Psoas muscle (tissue), 8 donors: ENCODE results near the gene NHLRC3. TPM values are rescaled to one million over a fixed set of nuclear protein-coding genes. Genes with fewer than 3 reads are reported as not detected.
A peak's percentile ranks its signal among the peaks of the same experiment; 100 is the strongest.

Experiments
- ATAC-seq, 4 donors: fragments of 200-7000 bp; cut with Tn5 transposase; one replicate each; pipeline ENCODE4 v1.9.1; 2020; ENCODE audit warnings: moderate library complexity in 3 of 4, mild to moderate bottlenecking in 2 of 4
- DNase-seq, 2 donors: peaks; one replicate each; pipeline ENCODE4 v3.0.0-alpha.2; 2020
- H3K27ac ChIP-seq: fragments of 200-600 bp; one replicate; pipeline ENCODE4 v1.8.0; 2022
- H3K27me3 ChIP-seq, 3 donors: fragments of 200-600 bp in 1 of 3; one replicate each; pipeline versions ENCODE4 v1.6.1 to v1.8.0; 2013 to 2022; ENCODE audit warnings: low read length in 2 of 3, mild to moderate bottlenecking in 2 of 3, moderate library complexity in 1 of 3; ENCODE audit not compliant: insufficient read depth in 3 of 3
- H3K36me3 ChIP-seq, 2 donors: fragments of 200-600 bp in 1 of 2; one replicate each; pipeline versions ENCODE4 v1.6.1 to v1.8.0; 2013 to 2022; ENCODE audit warnings: low read depth in 1 of 2, mild to moderate bottlenecking in 1 of 2, moderate library complexity in 1 of 2; ENCODE audit not compliant: insufficient read depth in 1 of 2
- H3K4me1 ChIP-seq: fragments of 200-600 bp; one replicate; pipeline ENCODE4 v1.8.0; 2022
- H3K4me3 ChIP-seq: fragments of 200-600 bp; one replicate; pipeline ENCODE4 v1.8.0; 2022; ENCODE audit warnings: mild to moderate bottlenecking
- H3K9me3 ChIP-seq: fragments of 200-600 bp; one replicate; pipeline ENCODE4 v1.8.0; 2022
- CTCF ChIP-seq: fragments of 200-600 bp; IDR thresholded peaks from one replicate; pipeline ENCODE4 v1.8.0; 2022; ENCODE audit warnings: antibody characterized with exemption
- WGBS, 3 donors: extraction: QIAGEN DNeasy Blood & Tissue Kit; methylation state at CpG; one replicate each; pipeline versions ENCODE4 v1.1.6 to v1.1.7; 2013; 5-methylcytosine and 5-hydroxymethylcytosine counted together
- intact Hi-C, 2 donors: fragments of 100-400 bp; cut with DNase I; formaldehyde crosslinking; loops; one replicate each; pipeline versions ENCODE4 v1.11.0 to v1.14.2; 2022
- polyA plus RNA-seq, 3 donors: library from polyadenylated mRNA; stranded (reverse); fragments of 200-250 nt; gene quantifications; one replicate each; pipeline ENCODE4 v1.2.3, GENCODE V29; 2013
- total RNA-seq, 4 donors: library from RNA; stranded (reverse); fragmentation: NEBNext Ultra II Directional in 2 of 4; extraction: Animal tissue kit (Norgen Biotek cat#: 25700) in 2 of 4; gene quantifications; one replicate each; pipeline versions ENCODE4 v1.2.1 to v1.2.4, GENCODE V29; 2021 to 2023
- donor health status: healthy with polysubstance abuse.
- donor health status: DM: no; HTN: no; CAD: no; lungs with moderate emphysema.
- donor health status: Bipolar disorder and iron deficiency.
- donor health status: healthy.
- donor health status: DM: yes; HTN: yes; CAD: no.
- donor health status: DM: no; HTN: no; CAD: no.
- donor health status: DM: no; HTN: no; CAD: no.
- donor health status: DM: yes; HTN: yes; CAD: no.

The NHLRC3 gene
- total and polyA plus RNA-seq, 7 donors = 3.4 to 10.1 (median 8.0) TPM

DNA sequence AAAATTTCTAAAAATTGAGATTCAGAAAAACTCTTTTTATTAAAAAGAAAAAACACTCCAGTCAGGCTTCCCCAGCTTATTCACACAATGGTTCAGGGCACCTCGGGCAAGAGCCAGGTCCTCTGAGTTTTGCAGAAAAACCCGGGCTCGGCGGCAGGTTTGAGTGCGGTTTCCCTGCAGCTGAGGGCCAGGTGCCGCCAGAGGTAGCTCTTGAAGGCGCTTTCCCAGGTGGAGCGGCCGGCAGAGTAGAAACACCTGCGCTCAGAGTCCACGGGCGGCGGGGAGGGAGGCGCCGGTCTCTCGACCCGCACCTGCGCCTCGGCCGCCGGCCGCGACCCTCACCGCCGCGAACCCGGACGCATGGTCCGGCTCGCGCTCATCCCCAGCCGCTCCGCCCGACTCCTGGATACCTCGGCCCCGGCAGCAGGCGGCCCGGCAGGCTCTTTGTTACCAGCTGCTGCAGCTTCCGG is 811 bp upstream of the NHLRC3 start:
- Histone ChIP-seq H3K27ac (peak overlapping the region; percentile 85), H3K4me3 (peak overlapping the region; percentile 95), H3K27me3 (no peaks in the 10 kb centered on the region), H3K36me3 (peaks cover 0 to 14% of the 10 kb centered on the region in 2 donors), H3K9me3 (no peaks in the 10 kb centered on the region), H3K4me1 (peaks cover 31% of the 10 kb centered on the region)
- ATAC-seq (peak in 1 of 4 donors; percentile 33), DNase-seq (no peak)
- 0% methylated on average over 37 to 39 of the region's 39 CpGs for WGBS, 3 donors
- intact Hi-C loops = loop anchor here in 1 of 2 donors (10.0 kb wide), 1 partner anchor 227 kb away; no protein-coding TSS in a partner anchor
- TF ChIP-seq CTCF = no peak

DNA sequence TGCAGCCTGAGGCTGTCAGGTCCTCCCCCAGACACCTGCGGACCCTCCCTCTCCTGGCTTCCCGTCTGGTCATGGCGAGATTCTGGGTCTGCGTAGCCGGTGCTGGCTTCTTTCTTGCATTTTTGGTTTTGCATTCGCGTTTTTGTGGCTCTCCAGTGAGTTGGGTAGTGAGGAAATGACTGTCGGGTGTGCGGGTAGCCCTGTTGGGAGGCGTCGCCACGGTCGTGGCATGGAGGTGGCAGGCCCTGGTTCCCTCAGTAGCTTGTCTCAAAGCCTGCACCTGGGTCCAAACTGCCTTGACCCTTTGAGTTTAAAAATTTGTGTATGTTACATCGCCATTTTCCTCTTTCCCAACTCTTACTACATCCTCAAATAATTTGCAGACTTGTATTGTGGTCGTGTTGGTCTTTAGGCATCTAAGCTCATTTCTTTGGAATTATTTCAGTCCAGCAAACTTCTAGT is 344 bp downstream of the NHLRC3 start:
- H3K27me3 ChIP-seq = no peaks in the 10 kb centered on the region
- H3K36me3 ChIP-seq = peaks cover 0 to 17% of the 10 kb centered on the region in 2 donors
- no peak for DNase-seq
- peaks cover 31% of the 10 kb centered on the region for H3K4me1 ChIP-seq
- H3K27ac ChIP-seq = peak overlapping the region; percentile 85
- intact Hi-C loops = loop anchor here in 1 of 2 donors (10.0 kb wide), 1 partner anchor 226 kb away; no protein-coding TSS in a partner anchor
- ATAC-seq = peak in 3 of 4 donors; percentile 6 to 22 (median 7)
- TF ChIP-seq CTCF = no peak
- peak overlapping the region; percentile 95 for H3K4me3 ChIP-seq
- no peaks in the 10 kb centered on the region for H3K9me3 ChIP-seq
- 0 to 1% (median 1%) methylated on average over 15 of the region's 15 CpGs for WGBS, 3 donors

DNA sequence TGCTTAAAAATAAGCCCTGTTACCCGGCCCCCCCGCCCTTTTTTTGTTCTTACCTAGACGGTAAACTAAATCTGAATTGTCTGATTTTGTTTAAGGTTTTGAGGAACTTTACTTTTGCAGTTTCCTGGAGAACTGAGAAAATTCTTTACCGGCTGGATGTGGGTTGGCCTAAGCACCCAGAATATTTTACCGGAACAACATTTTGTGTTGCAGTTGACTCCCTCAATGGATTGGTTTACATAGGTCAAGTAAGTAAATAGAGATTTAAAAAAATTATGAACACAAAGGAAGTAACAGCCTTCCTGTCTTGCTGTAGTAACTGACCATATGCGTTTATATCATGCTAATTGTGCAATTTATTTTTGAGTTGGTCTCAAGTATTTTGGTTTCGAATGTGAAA is 785 bp downstream of the NHLRC3 start:
- DNase-seq = no peak
- 21 to 24% (median 23%) methylated on average over 7 of the region's 7 CpGs for WGBS, 3 donors
- H3K4me3 ChIP-seq = peak overlapping the region; percentile 95
- H3K36me3 ChIP-seq = peaks cover 0 to 20% of the 10 kb centered on the region in 2 donors
- ATAC-seq = no peak
- H3K27ac ChIP-seq = peak overlapping the region; percentile 85
- intact Hi-C loops = loop anchor here in 1 of 2 donors (10.0 kb wide), 1 partner anchor 226 kb away; no protein-coding TSS in a partner anchor
- no peaks in the 10 kb centered on the region for H3K9me3 ChIP-seq
- TF ChIP-seq CTCF = no peak
- peaks cover 31% of the 10 kb centered on the region for H3K4me1 ChIP-seq
- H3K27me3 ChIP-seq = no peaks in the 10 kb centered on the region

DNA sequence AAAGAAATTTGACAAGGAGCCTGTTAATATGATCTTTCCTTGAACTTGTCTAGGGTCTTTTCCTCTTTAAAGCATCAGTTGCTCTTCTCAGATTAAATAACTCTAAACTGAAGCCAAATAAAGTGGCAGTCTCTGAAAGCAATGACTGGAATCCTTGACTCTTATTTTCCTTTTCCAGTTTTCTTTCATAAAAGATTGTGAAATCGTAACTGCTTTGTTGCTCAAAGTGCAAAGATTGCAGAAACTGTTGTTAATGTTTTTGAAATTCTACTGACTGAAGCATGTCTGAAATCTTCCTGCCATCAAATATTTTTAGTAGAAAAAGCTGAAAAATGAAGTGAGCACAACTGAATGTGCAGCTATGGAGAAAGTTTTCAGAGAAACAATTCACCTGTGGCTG is 1.9 kb downstream of the NHLRC3 start:
- intact Hi-C loops = no loop called here

More for the DNA sequence above, 1.9 kb downstream of the NHLRC3 start:
- H3K9me3 ChIP-seq = no peaks in the 10 kb centered on the region
- no peak overlapping the region for H3K4me3 ChIP-seq
- DNase-seq (no peak), ATAC-seq (no peak)
- no peak for TF ChIP-seq CTCF
- no peak overlapping the region for H3K27ac ChIP-seq
- peaks cover 0 to 31% of the 10 kb centered on the region in 2 donors for H3K36me3 ChIP-seq
- H3K4me1 ChIP-seq = peaks cover 20% of the 10 kb centered on the region
- WGBS, 3 donors = 44 to 71% (median 55%) methylated on average over 1 of the region's 1 CpG
- H3K27me3 ChIP-seq = no peaks in the 10 kb centered on the region
